GM10847 (cell line): ENCODE data around the gene BRMS1.
A peak's percentile ranks its signal among the peaks of the same experiment; 100 is the strongest.

Source experiments
- POLR2A ChIP-seq: IDR thresholded peaks from 2 replicates; pipeline ENCODE4 v1.6.1; 2011; ENCODE audit not compliant: insufficient read length; ENCODE audit errors: extremely low read depth

Gene BRMS1

DNA sequence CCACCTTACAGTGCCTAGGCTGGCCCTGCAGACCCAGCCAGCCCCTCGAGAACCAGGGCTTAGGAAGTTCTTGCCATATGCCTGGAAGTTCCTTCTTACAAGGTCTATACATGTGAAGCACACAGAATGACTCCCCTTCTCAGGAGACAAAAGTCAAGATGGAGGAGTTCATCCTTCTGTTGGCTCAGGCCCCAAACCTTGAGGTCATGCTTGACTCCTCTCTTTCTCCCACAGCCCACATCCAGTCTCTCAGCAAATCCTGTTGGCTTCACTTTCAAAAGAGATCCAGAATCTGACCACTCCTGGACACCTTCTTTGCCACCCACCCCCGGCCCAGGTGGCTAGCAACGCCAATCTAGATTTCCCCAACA, 26.3 kb downstream of the BRMS1 start:
- TF ChIP-seq POLR2A, result no peak

DNA sequence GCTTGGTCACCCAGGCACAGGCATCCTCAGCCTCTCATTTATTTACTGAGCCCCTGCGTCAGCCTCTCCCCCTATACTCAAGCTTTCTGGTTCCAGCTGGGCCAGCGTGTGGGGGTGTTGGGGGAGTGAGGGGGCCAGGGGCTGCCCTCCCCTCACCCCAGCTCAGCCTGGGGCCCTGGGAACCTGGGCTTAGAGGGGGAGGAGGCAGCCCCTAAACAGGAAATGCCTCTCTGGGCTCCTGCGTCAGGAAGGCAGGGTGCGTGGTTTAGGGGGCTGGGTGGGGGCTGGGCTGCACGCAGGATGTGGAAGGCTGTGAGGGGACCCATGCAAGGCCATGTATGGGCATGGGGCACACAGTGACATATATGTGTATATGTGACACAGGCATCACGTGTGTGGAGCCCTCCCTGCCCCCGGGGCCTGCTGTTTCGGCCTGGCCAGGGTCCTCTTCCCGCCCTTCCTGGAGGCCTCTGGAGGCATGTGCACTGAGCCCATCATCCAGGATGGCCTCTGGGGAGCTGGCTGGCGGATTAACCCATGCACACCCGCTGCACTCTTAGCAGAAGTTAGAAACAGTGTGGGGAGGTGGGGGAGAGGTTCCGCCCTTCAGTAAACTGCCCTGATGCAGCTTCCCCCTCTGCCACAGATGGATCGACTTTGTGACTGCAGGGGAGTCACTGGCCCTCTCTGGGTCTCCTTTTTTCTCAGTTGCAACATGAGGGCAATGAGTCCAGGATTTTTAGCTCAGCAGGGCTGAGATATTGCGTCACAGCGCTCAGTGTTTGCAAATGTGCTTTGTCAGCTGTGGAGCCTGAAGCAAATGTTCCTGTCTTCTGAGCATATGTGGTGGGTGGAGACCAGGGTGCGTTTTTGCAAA, 26.9 kb downstream of the BRMS1 start:
- TF ChIP-seq POLR2A, result no peak

DNA sequence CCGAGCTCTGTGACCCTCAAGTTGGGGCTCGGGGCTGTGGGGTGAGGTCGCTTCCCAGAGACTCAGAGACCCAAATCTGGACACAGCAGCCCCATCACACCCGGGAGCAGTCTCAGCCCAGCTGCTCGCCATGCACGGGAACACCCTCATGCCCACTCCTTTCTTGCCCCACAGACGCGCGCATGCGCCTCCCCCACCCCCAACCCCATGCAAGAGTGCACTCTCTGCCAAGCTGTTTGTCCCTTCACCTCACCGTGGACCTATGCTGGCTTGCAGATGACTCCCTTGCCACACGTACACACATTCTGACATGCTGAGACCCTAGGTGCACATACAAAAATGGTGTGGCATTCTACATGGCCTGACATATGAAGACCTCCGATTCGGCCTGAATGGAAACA, 27.6 kb downstream of the BRMS1 start:
- peak; percentile 0 for TF ChIP-seq POLR2A

DNA sequence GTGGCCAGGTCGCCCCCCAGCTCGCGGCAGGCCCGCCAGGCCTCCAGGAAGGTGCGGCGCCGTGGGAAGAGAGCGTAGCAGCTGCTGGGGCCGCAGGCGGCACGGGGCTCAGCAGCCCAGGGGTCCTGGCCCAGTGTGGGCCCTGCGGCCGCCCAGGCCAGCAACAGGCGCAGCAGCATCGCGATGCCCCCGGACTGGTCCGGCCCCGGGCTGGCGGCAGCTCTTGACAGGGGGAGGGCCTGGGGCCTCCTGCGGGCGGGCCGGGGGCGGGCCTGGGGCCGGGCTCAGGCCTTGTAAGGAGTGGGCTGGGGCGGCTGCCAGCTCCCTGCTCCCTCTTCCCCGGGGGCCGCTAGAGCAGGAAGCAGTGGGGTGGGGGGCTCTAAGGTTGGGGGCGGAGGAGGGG, 28.1 kb downstream of the BRMS1 start, which contains the start of gene CD248:
Gene CD248, minus strand, starts transcription at position 196 of the 403 bp plus-strand sequence. Its CDS starts 17 bp downstream, at position 179.
- TF ChIP-seq POLR2A, result no peak

DNA sequence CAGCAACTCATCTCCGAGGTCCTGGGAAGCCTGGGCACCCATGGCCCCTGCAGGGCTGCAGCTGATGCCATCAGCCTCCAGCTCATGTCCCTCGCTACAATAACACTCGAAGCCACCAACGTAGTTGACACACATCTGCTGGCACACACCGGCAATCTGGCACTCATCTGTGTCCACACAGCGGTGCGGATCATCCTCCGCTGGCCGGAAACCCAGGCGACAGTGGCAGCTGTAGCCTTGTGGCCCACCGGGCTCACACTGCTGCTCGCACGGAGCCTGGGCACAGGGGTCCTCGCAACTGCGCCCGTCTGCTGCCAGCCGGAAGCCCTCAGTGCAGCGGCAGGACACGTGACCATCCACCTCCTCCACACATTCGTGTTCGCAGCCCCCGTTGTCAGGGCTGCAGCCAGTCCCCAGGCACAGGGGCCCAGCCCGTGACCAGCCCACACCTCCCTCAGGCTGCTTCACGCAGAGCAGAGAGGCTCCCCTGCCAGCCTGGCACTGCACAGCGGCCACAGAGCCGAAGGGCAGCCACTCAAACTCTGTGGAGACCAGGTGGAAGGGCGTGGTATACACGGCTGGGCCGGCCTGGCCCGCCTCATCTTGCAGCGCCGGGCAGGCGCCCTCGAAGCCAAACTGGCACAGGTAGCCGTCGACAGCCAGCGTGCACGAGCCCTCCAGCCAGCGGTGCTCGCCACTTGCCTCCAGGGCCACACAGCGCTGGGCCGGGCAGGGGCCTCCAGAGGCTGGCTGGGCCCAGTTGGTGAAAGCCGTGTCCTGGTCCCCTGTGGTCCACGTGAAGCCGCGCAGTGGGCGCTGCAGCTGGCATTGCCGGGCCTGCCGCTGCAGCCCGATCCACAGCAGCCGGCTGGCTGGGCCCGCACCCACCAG, 28.7 kb downstream of the BRMS1 start:
- TF ChIP-seq POLR2A, result no peak

DNA sequence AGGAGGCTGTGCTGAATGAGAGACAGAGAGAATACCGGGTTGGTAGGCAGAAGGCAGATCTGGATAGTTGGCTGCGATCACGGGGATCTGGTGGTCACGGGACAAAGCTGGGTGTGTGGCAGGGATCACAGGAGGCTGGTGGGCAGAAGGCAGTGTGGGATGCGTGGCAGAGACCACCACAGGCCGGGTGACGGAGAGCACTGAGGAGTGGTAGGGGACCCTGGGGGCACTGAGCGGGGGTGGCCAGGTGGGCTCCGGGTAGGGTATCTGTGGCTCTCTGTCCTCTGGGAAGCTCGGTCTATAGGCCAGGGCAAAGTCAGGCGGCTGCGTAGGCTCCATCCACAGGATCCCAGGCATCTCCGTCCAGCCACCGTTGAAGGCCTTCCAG, 29.4 kb downstream of the BRMS1 start:
- TF ChIP-seq POLR2A, result no peak

DNA sequence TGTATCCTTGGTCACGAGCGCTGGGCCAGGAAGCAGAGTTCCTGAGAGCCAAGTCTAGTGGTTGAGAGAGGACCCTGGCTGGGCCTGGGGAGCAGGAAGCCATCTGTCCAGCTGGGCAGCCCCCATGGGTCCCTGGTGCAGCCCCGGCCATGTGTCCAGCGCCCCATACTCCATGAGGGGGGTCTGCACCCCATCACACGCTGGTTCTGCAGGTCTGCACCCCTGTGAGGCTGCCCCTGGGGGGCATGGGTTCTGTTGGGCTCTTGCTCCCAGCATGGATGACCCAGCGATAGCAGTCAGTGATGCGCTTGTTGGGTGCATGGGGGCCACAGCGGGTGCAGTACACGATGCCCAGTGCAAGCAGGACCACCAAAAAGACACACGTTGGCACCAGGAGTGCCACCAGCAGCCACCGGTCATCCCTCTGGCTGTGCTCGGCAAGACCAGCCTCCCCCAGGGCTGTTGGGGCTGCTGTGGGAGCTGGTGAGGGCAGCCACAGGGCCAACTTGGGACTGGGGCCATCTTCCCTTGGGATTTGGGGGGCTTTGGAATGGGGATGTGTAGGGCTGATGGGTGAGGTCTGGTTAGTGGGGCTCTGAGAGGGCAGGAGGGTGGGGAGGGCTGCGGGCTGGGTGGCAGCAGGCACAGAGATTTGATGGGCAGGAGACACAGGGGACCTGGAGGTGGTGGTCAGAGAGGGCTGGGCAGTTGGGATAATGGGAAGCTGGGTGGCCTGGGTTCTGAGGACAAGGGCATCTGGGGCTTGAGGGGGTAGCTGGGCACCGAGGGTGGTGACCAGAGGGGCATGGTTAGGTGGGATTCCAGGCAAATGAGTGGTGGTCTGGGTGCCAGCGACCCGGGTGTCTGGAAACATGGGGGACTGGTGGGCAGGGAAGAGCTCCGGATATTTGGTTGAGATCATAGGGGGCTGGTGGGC, 30.1 kb downstream of the BRMS1 start:
- TF ChIP-seq POLR2A, result no peak

DNA sequence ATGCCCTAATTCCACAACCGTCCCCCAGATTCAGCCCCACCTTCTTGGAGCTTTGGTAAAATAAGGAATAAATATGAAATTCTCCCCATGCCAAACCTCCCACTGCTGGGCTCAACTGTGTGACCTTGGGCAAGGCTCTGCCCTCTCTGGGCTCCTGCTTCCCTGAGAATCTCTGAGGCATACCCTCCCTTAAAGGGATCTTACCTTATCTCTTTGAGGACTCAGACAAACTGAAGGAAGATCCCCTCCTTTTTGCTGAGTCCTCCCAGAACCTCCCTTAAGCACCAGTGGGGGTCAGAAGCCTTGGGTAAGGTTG, 30.8 kb downstream of the BRMS1 start:
- no peak for TF ChIP-seq POLR2A

DNA sequence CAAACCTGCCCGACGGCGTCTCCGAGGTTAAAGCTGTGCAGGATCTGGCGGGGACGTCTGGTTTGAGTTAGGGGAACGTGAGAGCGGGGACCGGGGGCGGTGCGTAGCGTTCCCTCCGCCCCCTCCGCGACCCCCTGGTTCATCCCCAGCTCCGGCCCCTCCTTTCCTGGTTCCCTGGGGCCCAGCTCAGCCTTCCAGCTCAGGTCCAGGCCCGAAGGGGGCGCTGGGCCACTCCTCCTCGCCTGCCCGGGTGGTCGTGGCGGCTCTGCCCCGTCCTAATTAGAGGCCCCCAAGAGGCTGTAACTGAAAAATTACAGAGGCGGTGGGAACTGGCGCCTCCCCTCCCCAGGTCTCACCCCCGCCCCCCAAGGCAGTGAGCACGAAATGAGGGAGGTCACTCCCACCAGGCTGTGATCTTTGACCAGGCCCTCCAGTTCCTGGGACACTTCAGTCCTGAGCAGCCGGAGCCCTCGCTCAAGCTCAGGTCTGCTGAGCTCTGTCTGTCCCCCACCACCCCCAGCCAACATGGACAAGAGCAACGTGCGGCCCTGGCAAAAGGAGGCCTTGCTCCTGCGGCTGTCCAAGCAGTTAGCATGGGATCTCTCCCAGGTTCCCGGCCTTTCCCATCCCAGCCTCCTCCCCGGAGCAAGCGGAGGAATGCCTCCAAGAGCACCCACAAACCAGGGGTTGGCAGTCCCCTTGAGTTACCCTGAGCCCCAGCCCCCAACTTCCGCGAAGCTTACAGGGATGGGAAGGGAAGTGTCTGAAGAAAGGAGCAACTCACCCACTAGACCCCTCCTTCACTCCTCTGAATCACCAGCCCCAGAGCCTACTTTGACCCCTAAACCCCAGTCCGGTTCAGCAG, 31.4 kb downstream of the BRMS1 start:
- TF ChIP-seq POLR2A, result no peak

DNA sequence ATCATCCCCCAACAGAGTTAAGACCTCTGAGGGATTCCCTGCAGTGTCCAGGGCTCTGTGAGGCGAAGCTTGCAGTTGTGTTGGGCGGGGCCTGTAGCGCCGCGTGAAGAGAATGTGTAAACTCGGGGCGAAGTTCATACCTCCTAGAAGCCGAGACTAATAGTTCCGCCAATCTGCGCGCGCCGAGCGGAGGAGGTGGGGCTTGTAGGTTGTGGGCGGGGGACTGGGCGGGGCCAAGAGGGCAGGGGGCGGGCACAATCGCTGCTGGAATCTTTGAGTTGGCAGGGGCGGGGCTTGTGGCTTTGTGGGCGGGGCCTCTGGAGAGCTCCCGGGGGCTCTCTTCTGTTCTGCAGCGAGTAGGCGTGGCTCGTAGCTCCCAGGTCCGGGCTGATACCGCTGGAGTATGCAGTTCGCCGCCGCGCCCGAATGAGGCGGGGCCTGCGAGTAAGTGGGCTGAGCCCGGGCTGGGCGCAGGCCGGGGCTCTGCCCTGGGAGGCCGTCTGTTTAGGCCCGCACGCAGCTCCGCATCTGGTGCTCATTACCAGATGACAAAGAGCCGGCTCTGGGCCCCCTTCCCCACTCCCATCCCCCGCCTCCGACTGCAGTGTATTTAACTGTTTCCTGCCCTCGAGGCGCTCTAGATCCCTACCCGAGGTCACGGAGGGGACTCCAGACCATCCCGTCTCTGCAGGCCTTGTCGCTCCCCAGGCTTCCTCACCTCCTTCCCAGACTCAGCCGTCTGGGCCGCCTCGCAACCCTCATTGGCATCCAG, 32.2 kb downstream of the BRMS1 start:
- peak; percentile 27 for TF ChIP-seq POLR2A

DNA sequence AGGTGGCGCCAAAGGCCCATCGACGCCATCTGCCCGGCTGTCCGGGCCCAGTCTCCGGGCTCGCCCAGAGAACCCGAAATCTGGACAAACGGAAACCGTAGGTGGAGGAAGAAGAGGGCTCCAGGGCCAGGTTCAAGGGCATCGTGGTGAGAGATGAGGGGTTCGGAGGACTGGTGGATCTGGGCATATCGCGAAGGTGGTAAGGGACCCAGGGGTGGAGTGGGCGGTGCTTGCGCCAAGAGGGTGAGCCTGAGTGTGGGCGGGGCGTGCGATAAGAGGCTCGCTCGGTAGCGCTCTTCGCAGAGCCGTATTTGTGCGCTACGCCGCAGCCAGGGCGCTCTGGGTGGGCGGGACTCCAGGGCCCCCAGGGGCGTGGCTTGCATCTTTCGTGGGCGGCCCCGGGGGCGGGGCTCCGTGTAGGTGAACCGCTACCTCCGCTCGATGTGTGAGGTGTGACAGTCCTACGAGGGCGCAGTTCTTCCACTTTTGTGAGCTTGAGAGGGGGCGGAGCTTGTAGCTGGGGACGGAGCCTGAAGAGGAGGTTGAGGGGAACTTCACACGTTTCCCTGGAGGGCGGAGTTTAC, 32.8 kb downstream of the BRMS1 start:
- TF ChIP-seq POLR2A, result peak; percentile 21

DNA sequence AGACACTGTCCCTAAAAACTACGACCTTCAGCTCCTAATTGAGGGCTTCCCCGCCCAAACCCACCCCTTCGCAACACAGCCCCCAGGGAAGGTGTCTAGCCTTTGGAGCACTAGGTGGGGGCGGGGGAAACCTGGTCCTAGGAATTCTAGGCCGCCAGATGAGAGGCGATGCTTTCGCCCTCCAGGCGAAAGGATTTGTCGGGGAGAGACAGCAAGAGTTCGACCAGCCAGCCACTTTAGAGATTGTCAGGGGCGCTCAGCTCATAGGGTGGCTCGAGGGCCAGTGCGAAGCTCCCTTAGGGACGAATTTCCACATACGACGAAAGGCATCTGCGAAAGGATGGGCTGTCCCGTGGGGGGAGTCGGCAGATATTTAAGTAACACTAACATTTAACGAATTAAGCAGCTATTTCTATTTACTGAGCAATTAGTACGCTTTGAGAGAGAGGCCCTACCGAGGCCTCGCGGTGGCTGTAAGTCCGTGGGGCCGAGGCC, 33.4 kb downstream of the BRMS1 start:
- no peak for TF ChIP-seq POLR2A

DNA sequence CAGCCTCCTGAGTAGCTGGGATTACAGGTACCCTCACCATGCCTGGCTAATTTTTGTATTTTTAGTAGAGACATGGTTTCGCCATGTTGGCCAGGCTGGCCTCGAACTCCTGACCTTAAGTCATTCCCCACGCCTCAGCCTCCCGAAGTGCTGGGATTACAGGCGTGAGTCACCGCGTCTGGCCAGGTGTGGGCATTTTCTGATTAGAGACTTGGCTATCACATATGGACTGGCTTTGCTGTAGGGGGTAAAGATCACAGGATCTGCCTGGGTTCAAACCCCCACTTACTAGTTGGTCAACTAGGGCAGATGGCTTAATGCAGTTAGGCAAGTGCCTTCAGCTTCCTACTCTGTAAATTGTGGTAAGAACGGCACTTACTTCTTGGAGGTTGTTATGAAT, 34.6 kb downstream of the BRMS1 start:
- TF ChIP-seq POLR2A, result no peak
